Jurkat, Clone E6-1 (cell line): ENCODE data around the gene PITPNB.

Experiments used
- DNase-seq: peaks from one replicate; pipeline ENCODE4 v3.0.0-alpha.2; 2011; ENCODE audit warnings: low read depth, low spot score
- H3K4me3 ChIP-seq: 2 replicates; pipeline ENCODE4 v1.5.1; 2011; ENCODE audit warnings: mild to moderate bottlenecking, low read length, control low read depth, moderate library complexity

PITPNB gene

DNA sequence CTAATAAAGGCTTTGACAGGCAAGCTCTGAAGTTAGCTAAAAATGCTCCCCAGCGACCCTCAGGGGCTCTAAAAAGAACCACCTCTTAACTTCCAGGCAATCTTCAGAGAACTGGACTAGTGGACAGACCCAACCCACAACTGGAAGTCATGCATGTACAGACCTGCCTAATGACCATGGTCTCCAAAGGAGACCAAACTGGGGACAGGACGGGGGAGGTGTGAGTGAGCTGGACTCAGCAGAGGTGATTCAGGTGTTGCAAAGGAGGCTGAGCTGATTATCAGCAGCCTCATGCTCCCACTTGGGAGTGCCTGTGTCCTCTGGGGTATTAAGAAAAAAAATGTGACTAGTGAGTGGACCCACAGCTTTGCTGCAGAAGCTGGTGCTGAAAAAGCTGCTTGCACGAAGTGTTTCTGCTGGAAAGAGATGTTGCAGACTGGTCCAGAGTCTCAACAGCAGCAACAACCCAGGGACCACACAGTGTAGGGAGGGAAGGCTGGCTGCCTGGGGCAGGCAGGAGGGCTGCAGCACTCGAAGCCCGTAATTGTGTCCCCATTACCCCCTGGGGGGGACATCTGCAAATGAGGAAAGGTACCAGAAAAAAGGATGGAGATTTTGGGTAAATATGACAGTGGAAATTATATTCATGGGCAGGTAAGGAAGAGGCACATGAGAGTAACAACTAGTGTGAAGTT lies 35.3 kb downstream of the PITPNB start:
- no peak overlapping the region for H3K4me3 ChIP-seq
- no peak for DNase-seq

DNA sequence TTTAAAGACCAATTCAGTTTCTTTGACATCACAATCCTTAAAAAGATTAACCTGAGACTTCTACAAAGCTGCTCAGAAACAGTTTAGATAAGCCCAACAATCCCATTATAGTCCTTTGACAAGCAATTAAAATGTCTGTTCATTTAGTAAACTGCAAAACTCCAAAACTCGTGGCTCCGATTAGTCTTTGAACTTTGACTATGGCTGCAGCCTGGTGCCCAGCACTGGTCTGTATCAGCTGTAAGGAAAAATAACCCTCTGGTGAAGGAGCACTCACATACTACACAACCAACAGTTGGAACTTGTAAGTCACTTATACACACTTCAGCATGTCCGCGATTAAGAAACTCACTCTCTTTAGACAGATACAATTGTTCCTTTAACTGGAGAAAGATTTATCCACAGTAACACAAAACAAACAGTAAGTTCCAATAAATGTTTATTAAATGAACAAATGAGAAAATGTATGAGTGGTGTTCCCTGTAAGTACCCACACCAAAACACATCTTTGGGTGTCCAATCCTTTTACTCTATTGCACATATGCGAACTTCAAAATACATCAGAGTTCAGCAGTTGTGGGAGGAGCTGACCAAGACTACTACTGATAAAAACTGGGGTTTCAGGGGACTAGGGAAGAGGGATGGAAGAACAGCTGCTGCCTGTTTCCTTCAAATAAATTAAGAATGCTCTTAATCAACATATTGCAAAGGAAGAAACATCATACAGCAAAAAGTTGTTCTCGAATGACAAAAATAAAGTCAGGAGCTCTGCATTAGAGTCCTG lies 36.4 kb downstream of the PITPNB start:
- no peak for DNase-seq
- no peak overlapping the region for H3K4me3 ChIP-seq

DNA sequence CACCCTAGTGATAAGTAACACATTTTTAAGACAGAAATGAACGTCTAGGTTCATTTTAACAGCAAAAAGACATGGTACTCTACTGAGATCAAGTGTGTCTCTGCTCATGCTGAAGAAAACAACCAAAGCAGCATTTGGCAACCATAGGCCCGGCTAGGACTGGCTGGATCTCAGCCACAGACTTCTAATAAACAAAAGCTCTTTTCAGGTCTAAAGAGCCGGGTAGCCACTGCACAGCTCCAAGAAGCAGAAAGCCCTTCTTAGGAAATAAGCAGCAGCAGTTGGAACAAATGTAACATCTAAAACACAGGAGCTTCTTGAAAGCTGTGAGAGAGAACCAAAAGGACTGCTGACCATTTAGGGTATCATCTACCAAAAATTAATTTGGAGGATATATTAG lies 37.6 kb downstream of the PITPNB start:
- DNase-seq, result no peak
- no peak overlapping the region for H3K4me3 ChIP-seq

DNA sequence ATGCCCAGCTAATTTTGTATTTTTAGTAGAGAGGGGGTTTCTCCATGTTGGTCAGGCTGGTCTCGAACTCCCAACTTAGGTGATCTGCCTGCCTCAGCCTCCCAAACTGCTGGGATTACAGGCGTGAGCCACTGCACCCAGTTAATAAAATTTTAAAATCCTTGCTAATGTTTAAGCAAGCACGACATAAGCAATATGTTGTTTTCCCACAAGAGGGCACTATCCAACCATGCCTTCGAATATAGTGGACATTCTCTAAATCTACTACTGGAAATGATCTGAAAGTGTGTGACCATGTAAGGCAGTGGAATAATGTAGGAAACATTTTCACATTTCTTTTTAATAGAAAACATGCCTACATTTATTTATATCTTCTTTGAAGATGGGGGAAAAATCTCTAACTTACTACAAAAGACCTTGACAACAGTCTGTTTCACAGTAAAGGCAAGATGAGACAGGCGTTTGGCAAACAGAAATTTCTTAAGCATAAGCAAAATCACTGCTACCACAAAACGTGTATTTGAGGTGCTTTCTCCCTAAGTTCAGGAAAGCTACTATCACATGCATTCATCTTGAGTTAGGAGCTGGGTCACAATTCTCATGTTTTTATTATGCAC lies 38.2 kb downstream of the PITPNB start:
- H3K4me3 ChIP-seq, result no peak overlapping the region
- DNase-seq, result peak; percentile 53

DNA sequence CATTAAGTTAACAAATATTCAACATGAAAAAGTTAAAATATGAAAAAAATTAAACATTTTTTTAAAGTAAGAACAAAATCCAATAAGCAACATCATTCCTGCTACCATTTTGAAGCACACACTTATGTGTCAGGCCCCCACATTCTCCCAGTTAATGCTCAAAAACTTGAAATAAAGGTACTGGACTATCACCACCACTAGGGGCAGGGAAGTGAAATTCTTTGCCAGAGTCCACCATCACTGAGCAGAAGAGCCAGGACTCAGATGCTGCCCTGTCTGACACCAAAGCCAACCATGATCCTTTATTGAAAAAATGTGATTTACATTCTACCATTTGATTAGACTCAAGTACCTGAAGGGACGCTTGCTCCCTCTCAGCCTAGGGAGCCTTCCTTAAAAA lies 39.1 kb downstream of the PITPNB start:
- peak; percentile 20 for DNase-seq
- H3K4me3 ChIP-seq, result no peak overlapping the region

DNA sequence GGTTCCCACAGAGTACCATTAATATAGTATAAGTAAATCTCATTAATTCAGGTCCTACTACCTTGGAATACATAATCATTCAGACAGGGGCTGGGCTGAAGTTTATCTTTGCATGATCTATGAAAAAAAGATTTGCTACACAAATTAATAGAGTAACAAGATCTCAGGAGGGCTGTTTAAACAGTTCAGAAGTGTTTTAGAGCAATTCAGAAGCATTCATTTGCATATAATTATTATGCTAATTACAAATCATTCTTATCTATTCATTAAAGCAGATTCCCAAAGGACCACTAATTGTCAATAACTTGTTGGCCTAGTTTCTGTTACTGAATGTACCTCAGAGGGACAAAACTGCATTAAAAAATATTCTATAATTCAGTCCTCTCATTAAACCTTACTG lies 40.5 kb downstream of the PITPNB start:
- H3K4me3 ChIP-seq, result no peak overlapping the region
- DNase-seq, result no peak

DNA sequence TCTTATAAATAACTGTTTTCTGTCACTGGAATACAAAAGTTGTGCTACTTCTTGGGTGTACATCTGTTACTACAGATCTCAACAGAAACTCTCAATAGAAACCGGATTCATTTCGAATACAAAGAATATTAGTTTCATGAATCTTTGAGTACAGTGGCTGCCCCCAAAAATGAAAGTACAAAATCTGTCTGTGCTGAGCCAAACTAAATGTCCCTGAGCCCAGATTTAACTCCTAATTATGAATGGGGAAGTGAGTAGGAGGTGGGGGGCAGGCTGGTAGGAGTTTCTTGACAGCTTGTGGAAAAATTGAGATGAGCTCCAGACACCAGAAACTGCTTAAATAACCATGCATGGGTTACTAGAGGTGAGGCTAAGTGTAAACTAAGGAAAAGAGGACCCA lies 41.6 kb downstream of the PITPNB start:
- H3K4me3 ChIP-seq, result no peak overlapping the region
- DNase-seq, result no peak

DNA sequence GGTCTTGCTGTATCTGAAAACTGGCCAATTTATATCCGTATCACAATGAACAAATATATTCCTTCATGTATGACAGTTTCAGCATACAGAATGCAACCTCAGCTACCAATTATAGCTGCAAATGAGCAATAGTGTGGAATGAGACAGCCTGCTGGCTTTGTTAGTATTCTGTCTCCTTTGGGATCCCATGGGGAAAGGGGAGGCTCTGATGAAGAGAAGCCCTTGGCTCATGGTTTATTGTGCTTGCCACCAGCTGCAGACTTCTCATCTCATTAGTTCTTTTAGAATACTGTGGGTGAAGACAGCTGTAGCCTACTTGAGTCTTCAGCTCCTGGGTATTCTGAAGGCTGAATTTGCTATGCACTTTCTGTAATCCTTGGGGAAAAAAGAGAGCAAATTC lies 42.4 kb downstream of the PITPNB start:
- no peak overlapping the region for H3K4me3 ChIP-seq
- no peak for DNase-seq

DNA sequence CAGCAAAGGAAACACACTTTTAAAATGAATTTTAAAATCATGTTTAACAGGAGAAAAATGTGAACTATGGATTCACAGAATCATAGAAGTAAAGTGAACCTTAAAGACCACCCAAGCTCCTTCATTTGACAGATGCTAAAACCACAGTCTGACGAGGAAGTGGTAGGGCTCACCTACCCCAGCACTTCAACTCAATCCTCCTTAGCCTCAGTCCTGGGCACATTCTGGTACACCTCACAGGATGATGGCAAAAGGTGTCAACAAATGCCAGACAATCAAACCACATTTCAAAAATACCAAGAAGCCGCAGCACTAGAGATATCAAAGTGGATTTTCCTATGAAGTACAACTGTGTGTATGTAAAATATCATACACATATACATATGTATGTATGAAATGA lies 43.1 kb downstream of the PITPNB start:
- H3K4me3 ChIP-seq, result no peak overlapping the region
- DNase-seq, result peak; percentile 78

DNA sequence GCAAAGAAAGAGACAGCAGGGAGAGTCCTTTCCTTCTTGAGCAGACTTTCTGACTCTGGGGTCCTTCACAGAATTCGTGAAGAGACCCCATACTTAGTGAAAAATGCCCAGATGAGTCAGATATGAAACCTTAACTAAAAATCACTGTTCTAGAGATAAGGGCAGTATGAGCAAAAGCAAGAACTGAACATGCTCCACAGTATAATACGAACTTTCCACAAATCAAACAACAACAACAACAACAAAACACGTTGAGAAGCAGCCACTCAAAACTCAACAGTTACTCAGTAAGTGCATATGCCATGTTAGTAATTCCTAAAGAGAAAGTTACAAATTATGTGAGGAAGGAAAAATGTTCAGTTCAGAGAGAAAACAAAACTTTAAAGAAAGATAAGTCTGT lies 44.3 kb downstream of the PITPNB start:
- DNase-seq, result no peak
- H3K4me3 ChIP-seq, result no peak overlapping the region

DNA sequence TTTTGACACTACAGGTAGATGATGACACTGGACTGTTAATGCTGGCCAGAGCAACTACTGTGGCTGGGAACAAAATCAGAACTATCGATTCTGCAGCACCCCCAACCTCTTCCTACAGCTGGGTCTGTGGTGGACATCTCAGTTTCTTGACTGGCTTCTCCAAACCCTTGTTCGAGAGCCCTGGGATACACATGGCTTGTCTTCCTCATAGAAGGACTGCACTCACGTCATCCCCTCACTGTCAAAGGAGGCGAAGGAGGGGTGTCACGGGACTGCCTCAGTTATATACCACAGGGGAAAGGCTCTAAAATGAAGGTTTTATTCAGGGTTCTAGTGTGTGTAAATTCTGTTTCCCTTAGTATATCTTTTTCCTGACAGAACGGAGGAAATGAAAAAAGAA lies 44.9 kb downstream of the PITPNB start:
- no peak for DNase-seq
- H3K4me3 ChIP-seq, result no peak overlapping the region

DNA sequence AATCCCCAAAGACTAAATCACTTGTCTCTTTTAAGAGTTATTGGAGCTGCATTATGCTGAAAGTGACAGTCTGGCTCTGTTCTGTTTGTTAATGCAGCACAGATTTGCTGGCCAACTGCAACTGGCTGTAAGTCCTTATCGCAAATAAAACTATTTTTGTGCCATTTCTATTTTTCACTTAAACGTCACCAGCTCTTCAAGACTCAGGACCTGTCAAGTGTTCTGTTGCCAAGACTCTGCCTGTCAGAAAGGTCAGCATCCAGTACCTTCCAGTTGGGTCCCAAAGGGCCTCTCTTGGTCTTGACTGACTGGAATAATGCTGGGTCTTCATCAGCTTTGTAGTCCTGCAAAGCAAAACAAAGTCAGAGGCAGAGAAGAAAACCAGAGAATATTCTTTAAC lies 45.6 kb downstream of the PITPNB start:
- no peak for DNase-seq

DNA sequence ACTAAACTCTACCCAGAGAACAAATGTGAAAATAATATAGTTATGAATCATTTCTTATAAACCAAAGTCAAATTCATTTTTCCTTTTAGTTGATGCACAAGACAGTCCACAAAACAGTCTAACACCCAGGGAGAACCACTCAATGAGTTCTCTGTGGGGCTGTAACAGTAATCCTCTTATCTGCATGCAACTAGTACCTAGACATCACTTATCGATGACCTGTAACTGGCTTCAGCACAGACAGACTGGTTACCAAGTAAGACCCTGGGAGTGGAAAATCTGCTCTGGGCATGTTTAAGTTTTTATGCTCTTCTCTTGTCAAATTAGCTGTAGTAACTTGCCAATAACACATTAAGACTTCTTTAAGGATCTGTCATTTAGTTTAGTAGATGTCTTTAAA lies 46.6 kb downstream of the PITPNB start:
- DNase-seq, result no peak
- no peak overlapping the region for H3K4me3 ChIP-seq

More for the DNA sequence above, 45.6 kb downstream of the PITPNB start:
- H3K4me3 ChIP-seq, result no peak overlapping the region

DNA sequence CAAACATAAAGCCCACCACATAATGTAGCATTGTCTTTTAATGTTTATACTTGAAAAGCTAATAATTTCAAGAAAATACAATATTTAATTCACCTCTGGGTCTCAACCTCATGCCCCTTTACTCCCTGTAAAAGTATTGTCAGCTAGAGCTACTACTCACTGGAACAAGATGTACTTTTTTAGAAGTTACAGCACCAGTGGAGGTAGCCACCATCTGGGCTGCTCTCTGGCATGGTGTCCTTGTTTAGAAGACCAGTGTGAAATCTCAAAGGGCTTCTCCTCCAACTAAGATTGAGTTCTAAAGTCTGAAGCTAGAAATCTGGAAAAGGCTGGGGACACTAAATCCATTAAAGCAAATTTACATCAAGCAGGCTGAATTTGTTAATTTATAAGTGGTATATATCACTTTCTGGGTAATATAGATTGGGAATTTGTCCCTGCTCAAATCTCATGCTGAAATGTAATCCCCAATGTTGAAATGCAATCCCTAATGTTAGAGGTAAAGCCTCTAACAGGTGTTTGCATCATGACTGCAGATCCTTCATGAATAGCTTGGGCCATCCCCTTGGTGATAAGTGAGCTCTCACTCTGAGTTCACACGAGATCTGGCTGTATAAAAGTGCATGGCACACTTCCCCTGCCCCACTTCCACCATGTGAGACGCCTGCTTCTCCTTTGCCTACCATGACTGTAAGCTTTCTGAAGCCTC lies 47.6 kb downstream of the PITPNB start:
- H3K4me3 ChIP-seq, result no peak overlapping the region
- no peak for DNase-seq

DNA sequence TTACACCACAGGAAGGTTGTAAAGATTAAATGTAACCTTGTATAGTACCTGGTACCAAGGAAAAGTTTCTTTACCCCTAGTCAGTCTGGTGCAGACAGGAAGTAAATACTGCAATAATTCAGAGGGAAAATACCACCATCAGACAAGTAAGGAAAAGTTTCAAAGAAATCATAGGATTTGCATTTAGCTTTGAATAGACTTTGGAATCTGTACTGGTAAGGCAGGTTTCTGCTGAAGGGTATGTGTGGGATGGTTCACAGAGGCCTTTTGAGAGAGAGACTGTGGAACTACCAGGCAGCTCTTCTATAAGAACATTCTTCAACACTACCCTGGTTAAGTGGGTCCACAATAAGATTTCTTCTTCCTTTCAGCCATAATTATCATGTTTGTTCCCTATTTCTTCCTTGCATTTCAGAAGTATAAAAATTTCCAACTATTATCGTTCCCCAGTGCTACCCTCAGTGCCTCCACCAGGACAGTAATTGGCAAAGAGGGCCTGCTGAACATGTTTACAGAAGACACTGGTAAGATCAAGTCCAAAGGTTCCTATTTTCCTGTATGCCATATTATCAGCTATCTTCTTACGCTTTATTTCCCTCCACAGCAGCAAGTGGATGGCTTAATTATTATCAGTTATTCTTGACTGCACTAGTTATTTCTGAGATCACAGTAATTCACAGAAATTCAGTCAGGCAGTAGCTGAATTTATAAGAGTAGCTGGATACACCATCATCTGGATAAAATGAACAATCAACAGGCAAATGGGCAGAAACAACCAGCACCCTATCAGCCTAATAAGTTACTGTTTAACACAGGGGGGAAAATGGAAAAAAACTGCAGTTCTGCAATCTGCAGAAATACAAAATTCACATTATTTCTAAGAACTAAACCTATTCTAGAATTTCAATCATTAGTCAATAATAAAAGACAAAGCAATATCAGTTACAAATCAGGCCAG lies 48.5 kb downstream of the PITPNB start:
- H3K4me3 ChIP-seq, result no peak overlapping the region
- DNase-seq, result no peak

DNA sequence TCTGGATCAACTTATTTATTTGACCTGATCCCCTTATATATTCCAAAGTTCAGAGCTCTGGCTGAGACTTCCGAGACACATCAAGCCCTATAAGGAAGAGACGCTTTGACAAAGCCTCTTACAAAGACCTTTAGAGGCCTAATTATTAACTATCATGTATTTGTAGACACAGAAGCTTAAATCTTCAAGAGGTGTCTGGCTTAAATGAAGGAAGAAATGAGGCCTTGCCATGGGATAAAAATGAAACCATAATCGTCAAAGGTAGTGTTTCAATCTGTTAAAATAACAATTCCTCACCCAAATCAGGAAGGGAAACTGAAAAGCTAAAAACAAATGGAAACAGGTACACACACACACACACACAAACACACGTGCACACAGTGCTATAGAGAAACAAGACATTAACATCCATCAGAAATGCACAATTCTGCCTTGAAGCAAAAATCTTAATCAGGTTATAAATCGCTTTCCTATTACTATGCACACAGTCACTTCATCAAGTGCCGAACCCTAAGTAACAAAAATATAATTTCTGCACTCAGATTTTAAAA lies 50.2 kb downstream of the PITPNB start:
- H3K4me3 ChIP-seq, result no peak overlapping the region
- no peak for DNase-seq

DNA sequence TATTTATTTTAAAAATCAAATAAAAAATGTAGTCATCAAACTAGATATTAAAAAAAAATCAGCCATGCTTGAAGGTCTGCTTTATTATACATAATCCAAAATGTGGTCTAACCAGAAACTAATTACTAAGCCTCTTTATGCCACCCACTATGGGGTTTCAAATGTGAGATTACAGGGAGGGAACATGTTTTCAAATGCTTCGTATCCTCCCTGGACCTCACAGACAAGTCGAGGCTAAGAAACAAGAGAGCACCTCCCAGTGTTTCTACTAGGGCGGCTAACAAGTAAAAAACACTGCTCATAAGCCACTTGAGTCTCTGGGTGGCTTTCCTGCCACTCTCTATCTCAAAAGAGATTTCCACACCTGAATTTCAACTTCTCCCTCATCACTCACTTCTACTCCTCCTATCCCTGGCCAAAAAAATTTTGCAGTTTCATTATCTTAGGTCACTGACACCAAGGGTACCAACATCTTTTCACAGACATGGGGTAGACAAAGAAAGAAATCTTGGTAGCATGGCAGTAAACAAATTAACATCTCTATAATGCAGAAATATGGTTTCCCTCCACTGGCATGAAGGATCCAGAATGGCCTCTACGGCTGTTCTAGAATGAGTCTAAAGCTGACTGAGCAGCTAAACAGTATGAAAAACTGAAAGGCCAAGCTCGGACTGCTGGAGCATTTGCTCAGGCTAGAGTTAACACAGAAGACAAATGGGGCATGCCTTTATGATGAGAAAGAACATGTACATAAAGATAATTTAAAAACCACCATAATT lies 50.9 kb downstream of the PITPNB start:
- no peak for DNase-seq
- H3K4me3 ChIP-seq, result no peak overlapping the region
